ENCODE results near the gene LGR5.

LGR5 gene

GRCh38 chr12:71400481-71400880, 39.1 kb upstream of the LGR5 start:
- Histone ChIP-seq H3K36me3 (no peaks in the 10 kb centered on the region), H3K27ac (no peak overlapping the region), H3K9me3 (ENCODE audit: severe bottlenecking) (no peaks in the 10 kb centered on the region), H3K27me3 (ENCODE audit: insufficient read depth, low read depth, severe bottlenecking) (no peaks in the 10 kb centered on the region), H3K4me3 (ENCODE audit: low read depth, low read length) (no peak overlapping the region)
- TF ChIP-seq CTCF (IDR thresholded peaks at IDR 0.05; ENCODE audit: low read depth, low read length): no peak
- no peak for DNase-seq

DNA sequence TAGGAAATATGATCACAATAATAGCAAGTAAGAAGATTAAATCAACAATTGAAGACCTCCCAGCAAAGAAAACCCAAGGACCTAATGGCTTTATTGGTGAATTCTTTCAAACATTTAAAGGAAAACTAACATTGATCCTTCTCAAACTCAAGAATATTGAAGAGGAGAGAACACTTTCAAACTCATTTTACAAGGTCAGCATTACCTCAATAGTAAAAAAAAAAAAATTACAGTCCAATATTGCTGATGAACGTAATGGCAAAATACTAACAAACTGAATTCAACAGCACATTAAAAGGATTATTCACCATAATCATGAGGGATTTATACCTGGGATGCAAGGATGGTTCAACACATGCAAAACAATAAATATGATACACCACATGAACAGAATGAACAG, 33.7 kb upstream of the LGR5 start:
- Histone ChIP-seq H3K36me3 (no peaks in the 10 kb centered on the region), H3K27me3 (ENCODE audit: insufficient read depth, low read depth, severe bottlenecking) (no peaks in the 10 kb centered on the region), H3K4me3 (ENCODE audit: low read depth, low read length) (no peak overlapping the region), H3K27ac (no peak overlapping the region), H3K9me3 (ENCODE audit: severe bottlenecking) (peaks cover 5% of the 10 kb centered on the region)
- no peak for DNase-seq
- TF ChIP-seq CTCF (IDR thresholded peaks at IDR 0.05; ENCODE audit: low read depth, low read length): no peak

DNA sequence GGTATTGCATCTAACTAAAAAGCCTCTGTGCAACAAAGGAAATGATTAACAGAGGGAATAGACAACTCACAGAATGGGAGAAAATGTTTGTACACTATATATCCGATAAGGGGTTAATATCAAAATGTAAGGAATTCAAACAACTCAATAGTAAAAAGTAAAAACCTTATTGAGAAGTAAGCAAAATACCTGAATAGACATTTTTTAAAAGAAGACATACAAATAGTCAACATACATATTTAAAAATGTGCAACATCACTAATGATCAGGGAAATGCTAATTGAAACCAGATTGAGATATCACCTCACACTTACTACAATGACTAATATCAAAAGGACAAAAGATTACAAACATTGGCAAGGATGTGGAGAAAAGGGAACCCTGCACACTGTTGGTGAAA, 31.9 kb upstream of the LGR5 start:
- Histone ChIP-seq H3K4me3 (ENCODE audit: low read depth, low read length) (no peak overlapping the region), H3K27ac (no peak overlapping the region), H3K9me3 (ENCODE audit: severe bottlenecking) (peaks cover 5% of the 10 kb centered on the region), H3K27me3 (ENCODE audit: insufficient read depth, low read depth, severe bottlenecking) (no peaks in the 10 kb centered on the region), H3K36me3 (no peaks in the 10 kb centered on the region)
- DNase-seq: no peak
- TF ChIP-seq CTCF (IDR thresholded peaks at IDR 0.05; ENCODE audit: low read depth, low read length): no peak

DNA sequence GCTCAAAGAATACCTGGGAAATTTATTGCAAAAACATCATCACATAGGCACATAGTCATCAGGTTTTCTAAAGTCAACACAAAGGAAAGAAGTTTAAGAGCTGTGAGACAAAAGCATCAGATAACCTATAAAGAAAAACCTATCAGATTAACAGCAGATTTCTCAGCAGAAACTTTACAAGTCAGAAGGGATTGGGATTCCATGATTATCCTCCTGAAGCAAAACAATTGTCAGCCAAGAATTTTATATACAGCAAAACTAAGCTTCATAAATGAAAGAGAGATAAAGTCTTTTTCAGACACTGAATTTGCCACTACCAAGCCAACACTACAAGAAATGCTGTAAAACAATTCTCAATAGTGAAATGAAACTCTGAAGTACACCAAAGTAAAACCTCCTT, 28.8 kb upstream of the LGR5 start:
- H3K36me3 ChIP-seq: no peaks in the 10 kb centered on the region
- no peak overlapping the region for H3K4me3 ChIP-seq (ENCODE audit: low read depth, low read length)
- H3K27me3 ChIP-seq (ENCODE audit: insufficient read depth, low read depth, severe bottlenecking): no peaks in the 10 kb centered on the region
- no peak for DNase-seq
- H3K27ac ChIP-seq: no peak overlapping the region
- H3K9me3 ChIP-seq (ENCODE audit: severe bottlenecking): peaks cover 5% of the 10 kb centered on the region
- TF ChIP-seq CTCF (IDR thresholded peaks at IDR 0.05; ENCODE audit: low read depth, low read length): no peak

- H3K4me3 ChIP-seq (ENCODE audit: low read depth, low read length): no peak overlapping the region
- no peaks in the 10 kb centered on the region for H3K27me3 ChIP-seq (ENCODE audit: insufficient read depth, low read depth, severe bottlenecking)
- no peak overlapping the region for H3K27ac ChIP-seq
- no peak for DNase-seq
- H3K36me3 ChIP-seq: no peaks in the 10 kb centered on the region
- TF ChIP-seq CTCF (IDR thresholded peaks at IDR 0.05; ENCODE audit: low read depth, low read length): no peak
- peaks cover 3% of the 10 kb centered on the region for H3K9me3 ChIP-seq (ENCODE audit: severe bottlenecking)
Observed at GRCh38 chr12:71411635-71412034, 28.0 kb upstream of the LGR5 start.

Measured in WERI-Rb-1 (cell line).